ENCODE results near the gene MPP7.

DNA sequence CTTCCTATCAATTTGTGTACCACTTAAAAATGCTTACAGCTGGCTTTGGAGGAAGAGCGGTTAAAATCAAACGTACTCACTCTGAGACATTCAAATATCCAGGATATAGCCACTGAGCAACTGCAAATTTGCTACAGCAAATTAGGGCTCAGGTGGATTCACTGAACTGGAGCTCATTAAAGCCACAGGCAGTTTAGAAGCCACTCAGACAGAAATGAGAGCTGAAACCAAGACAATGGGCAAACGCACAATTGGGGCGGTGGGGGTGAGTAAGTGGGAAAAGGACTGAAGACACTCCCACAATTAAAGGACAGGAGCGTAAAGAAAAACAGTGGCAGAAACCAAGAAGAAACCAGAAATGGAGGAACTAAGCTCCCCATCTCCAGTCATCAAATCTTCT, 20.5 kb downstream of the MPP7 start:
- TF ChIP-seq, protein P1, sequence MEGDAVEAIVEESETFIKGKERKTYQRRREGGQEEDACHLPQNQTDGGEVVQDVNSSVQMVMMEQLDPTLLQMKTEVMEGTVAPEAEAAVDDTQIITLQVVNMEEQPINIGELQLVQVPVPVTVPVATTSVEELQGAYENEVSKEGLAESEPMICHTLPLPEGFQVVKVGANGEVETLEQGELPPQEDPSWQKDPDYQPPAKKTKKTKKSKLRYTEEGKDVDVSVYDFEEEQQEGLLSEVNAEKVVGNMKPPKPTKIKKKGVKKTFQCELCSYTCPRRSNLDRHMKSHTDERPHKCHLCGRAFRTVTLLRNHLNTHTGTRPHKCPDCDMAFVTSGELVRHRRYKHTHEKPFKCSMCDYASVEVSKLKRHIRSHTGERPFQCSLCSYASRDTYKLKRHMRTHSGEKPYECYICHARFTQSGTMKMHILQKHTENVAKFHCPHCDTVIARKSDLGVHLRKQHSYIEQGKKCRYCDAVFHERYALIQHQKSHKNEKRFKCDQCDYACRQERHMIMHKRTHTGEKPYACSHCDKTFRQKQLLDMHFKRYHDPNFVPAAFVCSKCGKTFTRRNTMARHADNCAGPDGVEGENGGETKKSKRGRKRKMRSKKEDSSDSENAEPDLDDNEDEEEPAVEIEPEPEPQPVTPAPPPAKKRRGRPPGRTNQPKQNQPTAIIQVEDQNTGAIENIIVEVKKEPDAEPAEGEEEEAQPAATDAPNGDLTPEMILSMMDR (conservative IDR thresholded peaks at IDR 0.05; ENCODE audit: low read length) = no peak
- TF ChIP-seq EZH2phosphoT487 (IDR thresholded peaks at IDR 0.05; ENCODE audit: borderline replicate concordance) = no peak
